Testis (tissue), 3 donors: ENCODE measurements around the gene CNR2. TPM values are rescaled to one million over a fixed set of nuclear protein-coding genes. Genes with fewer than 3 reads are reported as not detected.

ENCODE experiments used
- DNase-seq: peaks from one replicate; pipeline ENCODE4 v3.0.0-alpha.2; 2019
- H3K27ac ChIP-seq, 2 donors: fragments of 200-600 bp; sonication (generic); one replicate each; pipeline ENCODE4 v1.5.1; 2019
- H3K27me3 ChIP-seq: fragments of 200-600 bp; sonication (generic); one replicate; pipeline ENCODE4 v1.5.1; 2019
- H3K36me3 ChIP-seq: fragments of 200-600 bp; sonication (generic); one replicate; pipeline ENCODE4 v1.5.1; 2017; ENCODE audit warnings: low read depth; ENCODE audit errors: missing control alignments
- H3K4me1 ChIP-seq: fragments of 200-600 bp; sonication (generic); one replicate; pipeline ENCODE4 v1.5.1; 2019
- H3K4me3 ChIP-seq, 2 donors: fragments of 200-600 bp; sonication (generic); one replicate each; pipeline ENCODE4 v1.5.1; 2017 to 2019
- H3K9me3 ChIP-seq: fragments of 200-600 bp; sonication (generic); one replicate; pipeline ENCODE4 v1.5.1; 2017
- POLR2A ChIP-seq: fragments of 450-650 bp; IDR thresholded peaks from one replicate; pipeline ENCODE4 v1.6.1; 2017; ENCODE audit warnings: antibody characterized with exemption, mild to moderate bottlenecking, moderate library complexity
- WGBS, 2 donors: methylation state at CpG; one replicate each; pipeline ENCODE4 v1.1.5; 2018; 5-methylcytosine and 5-hydroxymethylcytosine counted together
- intact Hi-C: fragments of 100-400 bp; cut with DNase I; formaldehyde crosslinking; loops from one replicate; pipeline ENCODE4 v1.15.1; 2023; ENCODE audit warnings: low total_unique reads
- polyA plus RNA-seq: library from polyadenylated mRNA; stranded (reverse); fragments of 350-450 nt; fragmentation: Illumina TruSeq; extraction: RNeasy Lipid Tissue Mini Kit (QIAGEN cat#74804); gene quantifications from one replicate; pipeline ENCODE4 v1.2.3, GENCODE V29; 2014; ENCODE audit warnings: low read depth, low replicate concordance; ENCODE audit not compliant: insufficient read depth
- total RNA-seq, 2 donors: library from RNA; depleted of rRNA; stranded (reverse); fragments of >200 nt; gene quantifications; one replicate each; pipeline ENCODE4 v1.2.3, GENCODE V29; 2016
- TF ChIP-seq, protein P1 (sequence below), 3 experiments: fragments of 450-650 bp in 2 of 3; fragments of 200-600 bp in 1 of 3; sonication (generic) in 1 of 3; IDR thresholded peaks; one replicate each; pipeline ENCODE4 v1.5.1; 2016 to 2019; ENCODE audit warnings: antibody characterized with exemption in 3 of 3, mild to moderate bottlenecking in 2 of 3, moderate library complexity in 1 of 3

Gene CNR2
- total and polyA plus RNA-seq, 3 donors from 2014 or later, result 0.06 to 0.20 (median 0.08) TPM

- Histone ChIP-seq H3K27me3 (no peaks in the 10 kb centered on the region), H3K36me3 (no peaks in the 10 kb centered on the region), H3K27ac (no peak overlapping the region), H3K4me3 (no peak overlapping the region), H3K9me3 (no peaks in the 10 kb centered on the region), H3K4me1 (peaks cover 10% of the 10 kb centered on the region)
- TF ChIP-seq, protein P1, sequence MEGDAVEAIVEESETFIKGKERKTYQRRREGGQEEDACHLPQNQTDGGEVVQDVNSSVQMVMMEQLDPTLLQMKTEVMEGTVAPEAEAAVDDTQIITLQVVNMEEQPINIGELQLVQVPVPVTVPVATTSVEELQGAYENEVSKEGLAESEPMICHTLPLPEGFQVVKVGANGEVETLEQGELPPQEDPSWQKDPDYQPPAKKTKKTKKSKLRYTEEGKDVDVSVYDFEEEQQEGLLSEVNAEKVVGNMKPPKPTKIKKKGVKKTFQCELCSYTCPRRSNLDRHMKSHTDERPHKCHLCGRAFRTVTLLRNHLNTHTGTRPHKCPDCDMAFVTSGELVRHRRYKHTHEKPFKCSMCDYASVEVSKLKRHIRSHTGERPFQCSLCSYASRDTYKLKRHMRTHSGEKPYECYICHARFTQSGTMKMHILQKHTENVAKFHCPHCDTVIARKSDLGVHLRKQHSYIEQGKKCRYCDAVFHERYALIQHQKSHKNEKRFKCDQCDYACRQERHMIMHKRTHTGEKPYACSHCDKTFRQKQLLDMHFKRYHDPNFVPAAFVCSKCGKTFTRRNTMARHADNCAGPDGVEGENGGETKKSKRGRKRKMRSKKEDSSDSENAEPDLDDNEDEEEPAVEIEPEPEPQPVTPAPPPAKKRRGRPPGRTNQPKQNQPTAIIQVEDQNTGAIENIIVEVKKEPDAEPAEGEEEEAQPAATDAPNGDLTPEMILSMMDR (IDR thresholded peaks at IDR 0.05), result no peak
- no peak for TF ChIP-seq POLR2A
- 56 to 61% methylated on average over 7 of the region's 7 CpGs for WGBS, 2 donors
- DNase-seq, result no peak
- intact Hi-C loops, result no loop called here
Observed at GRCh38 chr1:23957096-23957495, 43.9 kb upstream of the CNR2 start.

DNA sequence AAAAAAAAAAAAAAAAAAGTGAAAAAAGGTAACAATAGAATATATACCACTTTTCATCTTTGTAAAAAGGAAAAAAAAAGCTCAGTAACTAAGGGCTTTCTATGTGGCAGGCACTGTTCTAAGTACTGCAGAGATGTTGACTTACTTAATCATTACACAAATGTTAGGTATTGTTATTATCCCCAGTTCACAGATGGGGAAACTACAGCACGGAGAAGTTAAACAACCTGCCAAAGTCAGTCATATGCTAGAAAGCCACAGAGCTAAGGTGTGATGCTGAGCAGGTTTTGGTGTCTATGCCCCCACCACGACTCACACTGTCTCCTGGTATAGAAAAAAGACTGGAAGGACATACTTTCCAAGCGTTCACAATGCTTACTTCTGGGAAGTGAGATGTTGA lies 39.9 kb upstream of the CNR2 start:
- TF ChIP-seq, protein P1 (IDR thresholded peaks at IDR 0.05), result no peak
- no peak for TF ChIP-seq POLR2A
- no peaks in the 10 kb centered on the region for H3K27me3 ChIP-seq
- no peak overlapping the region for H3K4me3 ChIP-seq
- 81% methylated on average over 3 of the region's 3 CpGs for WGBS, 2 donors
- no peaks in the 10 kb centered on the region for H3K36me3 ChIP-seq
- intact Hi-C loops, result no loop called here
- H3K27ac ChIP-seq, result no peak overlapping the region
- no peaks in the 10 kb centered on the region for H3K9me3 ChIP-seq
- no peaks in the 10 kb centered on the region for H3K4me1 ChIP-seq
- no peak for DNase-seq

- no peaks in the 10 kb centered on the region for H3K9me3 ChIP-seq
- intact Hi-C loops, result no loop called here
- H3K27ac ChIP-seq, result no peak overlapping the region
- no peaks in the 10 kb centered on the region for H3K4me1 ChIP-seq
- TF ChIP-seq, protein P1 (IDR thresholded peaks at IDR 0.05), result no peak
- no peak for TF ChIP-seq POLR2A
- no peak overlapping the region for H3K4me3 ChIP-seq
- no peaks in the 10 kb centered on the region for H3K27me3 ChIP-seq
- DNase-seq, result no peak
- H3K36me3 ChIP-seq, result no peaks in the 10 kb centered on the region
Observed at GRCh38 chr1:23947366-23947765, 34.2 kb upstream of the CNR2 start.

GRCh38 chr1:23936481-23937176 lies 23.5 kb upstream of the CNR2 start:
- no peak overlapping the region for H3K27ac ChIP-seq

More at GRCh38 chr1:23936481-23937176, 23.5 kb upstream of the CNR2 start:
- intact Hi-C loops, result no loop called here
- WGBS, 2 donors, result 51 to 55% methylated on average over 6 of the region's 6 CpGs
- Histone ChIP-seq H3K4me1 (no peaks in the 10 kb centered on the region), H3K36me3 (no peaks in the 10 kb centered on the region), H3K9me3 (no peaks in the 10 kb centered on the region), H3K4me3 (no peak overlapping the region), H3K27me3 (no peaks in the 10 kb centered on the region)
- DNase-seq, result no peak
- TF ChIP-seq, protein P1 (IDR thresholded peaks at IDR 0.05), result no peak
- no peak for TF ChIP-seq POLR2A
